Stimulated activated naive CD4-positive, alpha-beta T cell (primary cell): Measurements from ENCODE around the gene C11orf86.

ENCODE experiments used
- DNase-seq, 6 experiments: peaks; one replicate each; lab custom pipeline; 2025; lab: John Stamatoyannopoulos, UW

Gene C11orf86

GRCh38 chr11:67024966-67025365, 49.9 kb downstream of the C11orf86 start:
- peak in 1 of 6 experiments; percentile 45 for DNase-seq

GRCh38 chr11:67025750-67026149, 50.6 kb downstream of the C11orf86 start:
- no peak for DNase-seq
